A673 (cell line): ENCODE measurements around the gene IP6K1.

Source experiments
- EZH2 ChIP-seq: fragments of 200-600 bp; sonication (generic); IDR thresholded peaks from 2 replicates; pipeline ENCODE4 v1.6.1; 2017; ENCODE audit warnings: borderline replicate concordance, low read depth, mild to moderate bottlenecking, mixed read lengths, antibody characterized with exemption, low read length; ENCODE audit not compliant: poor library complexity, severe bottlenecking
- TF ChIP-seq, protein P1 (sequence below): fragments of 300-800, 200-600 bp; sonication (generic); conservative IDR thresholded peaks from 2 replicates; pipeline ENCODE4 v1.5.1; 2017; ENCODE audit warnings: low read depth, mild to moderate bottlenecking, antibody characterized with exemption, low read length, moderate library complexity, mixed read lengths

- TF ChIP-seq, protein P1, sequence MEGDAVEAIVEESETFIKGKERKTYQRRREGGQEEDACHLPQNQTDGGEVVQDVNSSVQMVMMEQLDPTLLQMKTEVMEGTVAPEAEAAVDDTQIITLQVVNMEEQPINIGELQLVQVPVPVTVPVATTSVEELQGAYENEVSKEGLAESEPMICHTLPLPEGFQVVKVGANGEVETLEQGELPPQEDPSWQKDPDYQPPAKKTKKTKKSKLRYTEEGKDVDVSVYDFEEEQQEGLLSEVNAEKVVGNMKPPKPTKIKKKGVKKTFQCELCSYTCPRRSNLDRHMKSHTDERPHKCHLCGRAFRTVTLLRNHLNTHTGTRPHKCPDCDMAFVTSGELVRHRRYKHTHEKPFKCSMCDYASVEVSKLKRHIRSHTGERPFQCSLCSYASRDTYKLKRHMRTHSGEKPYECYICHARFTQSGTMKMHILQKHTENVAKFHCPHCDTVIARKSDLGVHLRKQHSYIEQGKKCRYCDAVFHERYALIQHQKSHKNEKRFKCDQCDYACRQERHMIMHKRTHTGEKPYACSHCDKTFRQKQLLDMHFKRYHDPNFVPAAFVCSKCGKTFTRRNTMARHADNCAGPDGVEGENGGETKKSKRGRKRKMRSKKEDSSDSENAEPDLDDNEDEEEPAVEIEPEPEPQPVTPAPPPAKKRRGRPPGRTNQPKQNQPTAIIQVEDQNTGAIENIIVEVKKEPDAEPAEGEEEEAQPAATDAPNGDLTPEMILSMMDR = no peak
- TF ChIP-seq EZH2 = no peak
These were observed 73.6 kb downstream of the IP6K1 start for GRCh38 chr3:49712631-49713317.
